HUES6 (cell line): ENCODE data around the gene GRIK3.

Experiments used
- H3K27ac ChIP-seq: 2 replicates; pipeline ENCODE4 v1.7.0; 2013; ENCODE audit warnings: low read depth, mild to moderate bottlenecking, low read length, inconsistent platforms
- H3K27me3 ChIP-seq: 2 replicates; pipeline ENCODE4 v1.6.1; 2013; ENCODE audit warnings: low read length; ENCODE audit not compliant: control insufficient read depth, insufficient read depth
- H3K36me3 ChIP-seq: 2 replicates; pipeline ENCODE4 v1.6.1; 2013; ENCODE audit warnings: low read length; ENCODE audit not compliant: control insufficient read depth, insufficient read depth
- H3K4me1 ChIP-seq: 2 replicates; pipeline ENCODE4 v1.6.1; 2013; ENCODE audit warnings: low read length; ENCODE audit not compliant: control insufficient read depth, insufficient read depth
- H3K4me3 ChIP-seq: 2 replicates; pipeline ENCODE4 v1.5.1; 2013; ENCODE audit warnings: low read depth, low read length
- H3K9ac ChIP-seq: one replicate; pipeline ENCODE4 v1.6.1; 2013; ENCODE audit warnings: mild to moderate bottlenecking, low read length
- H3K9me3 ChIP-seq: 2 replicates; pipeline ENCODE4 v1.6.1; 2013; ENCODE audit warnings: low read depth, low read length; ENCODE audit not compliant: control insufficient read depth, insufficient read depth

GRIK3 gene

DNA sequence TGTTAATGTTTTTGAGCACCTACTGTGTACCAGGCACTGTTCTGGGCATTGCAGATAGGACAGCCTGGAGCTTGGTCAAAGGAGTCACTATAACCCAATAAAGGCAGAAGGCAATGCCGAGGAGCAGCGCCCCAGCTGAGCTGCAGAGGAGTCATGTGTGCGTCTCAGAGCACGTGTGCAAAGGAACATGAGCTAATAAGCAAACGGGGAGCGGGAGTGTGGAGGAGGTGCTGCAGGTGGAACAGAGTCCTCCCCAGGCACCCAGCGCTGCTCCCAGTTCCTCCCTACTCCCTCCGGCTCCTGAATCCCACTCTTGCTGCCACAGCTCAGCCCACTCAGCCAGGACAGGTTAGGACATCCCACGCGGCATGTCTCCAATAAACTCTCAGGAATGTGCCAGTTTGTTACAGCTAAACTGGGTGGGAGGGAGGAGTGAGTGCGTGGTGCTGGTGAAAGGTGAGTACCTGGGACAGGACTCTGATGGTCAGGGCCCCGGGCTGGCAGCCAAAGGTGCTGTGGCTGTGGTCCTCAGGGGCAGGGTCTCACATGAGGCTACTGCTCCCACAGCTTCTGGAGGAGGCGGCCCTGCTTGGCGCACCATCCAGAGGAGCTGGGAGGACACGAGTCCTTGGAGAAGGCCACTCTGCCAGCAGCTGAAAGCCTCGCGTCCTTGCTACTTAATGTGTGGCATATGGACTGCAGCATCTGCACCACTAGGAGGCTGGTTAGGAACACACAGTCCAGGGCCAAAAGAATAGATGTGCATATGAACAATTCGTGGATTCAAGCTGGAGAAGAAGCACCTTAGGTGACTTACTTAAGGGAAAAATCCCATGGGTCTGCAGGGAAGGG, 52.3 kb downstream of the GRIK3 start:
- H3K4me3 ChIP-seq: no peak overlapping the region
- 0 out of 2 replicates have a peak, but pooled peaks cover 4% of the 10 kb centered on the region for H3K27me3 ChIP-seq
- no peaks in the 10 kb centered on the region for H3K4me1 ChIP-seq
- peaks cover 8% of the 10 kb centered on the region for H3K9me3 ChIP-seq
- no peak overlapping the region for H3K27ac ChIP-seq
- H3K36me3 ChIP-seq: no peaks in the 10 kb centered on the region
- no peak overlapping the region for H3K9ac ChIP-seq

DNA sequence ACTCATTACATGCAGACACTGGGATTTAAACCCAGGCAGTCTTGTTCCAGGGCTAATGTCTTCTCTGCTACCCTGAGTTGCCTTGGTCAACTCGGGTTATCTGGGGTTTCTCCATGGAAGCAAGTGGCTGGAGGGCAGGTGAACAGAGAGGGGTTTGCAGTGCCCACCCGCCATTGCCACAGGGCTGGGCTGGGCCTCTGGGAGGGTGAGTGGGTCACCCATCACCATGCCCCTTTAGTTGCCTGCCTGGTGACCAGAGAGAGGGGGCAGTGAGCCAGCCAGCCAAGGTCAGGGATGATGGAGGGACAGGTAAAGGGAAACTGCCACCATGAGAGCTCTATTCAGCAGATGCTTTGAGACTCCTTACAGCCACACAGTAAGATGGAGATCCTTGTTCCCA, 53.2 kb downstream of the GRIK3 start:
- Histone ChIP-seq H3K4me3 (no peak overlapping the region), H3K36me3 (no peaks in the 10 kb centered on the region), H3K9ac (no peak overlapping the region), H3K9me3 (peaks cover 8% of the 10 kb centered on the region), H3K27ac (no peak overlapping the region), H3K27me3 (0 out of 2 replicates have a peak, but pooled peaks cover 4% of the 10 kb centered on the region), H3K4me1 (no peaks in the 10 kb centered on the region)

DNA sequence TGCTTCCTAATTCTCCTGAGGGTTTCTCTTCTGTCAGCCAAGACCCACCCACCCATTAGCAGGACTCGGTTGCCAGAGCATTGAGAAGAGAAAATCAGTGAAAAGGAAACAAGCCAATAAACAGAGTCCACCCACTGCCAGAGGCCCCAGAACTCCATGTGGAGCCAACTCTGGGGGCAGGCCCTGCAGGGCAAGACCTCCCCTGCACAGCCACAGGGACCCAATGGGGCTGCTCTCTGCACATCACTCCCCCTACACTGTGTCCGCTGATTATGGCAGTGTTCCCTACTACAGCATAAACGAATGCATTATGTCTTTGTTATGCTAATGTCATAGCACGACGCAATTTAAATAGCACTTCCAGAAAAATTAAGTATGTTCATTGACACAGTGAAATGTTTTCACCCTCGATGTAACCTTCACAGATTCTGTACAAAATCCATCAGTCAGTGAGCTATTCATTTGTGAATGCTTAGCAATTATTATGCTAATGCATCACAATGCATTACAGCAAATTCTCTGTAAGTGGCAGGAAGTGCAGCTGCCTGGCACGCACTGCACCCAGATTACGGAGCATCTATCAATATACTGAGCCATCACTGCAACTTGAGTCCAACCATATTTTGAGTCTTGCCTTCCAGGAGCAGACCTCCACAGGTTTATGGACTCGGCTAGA, 56.4 kb downstream of the GRIK3 start:
- Histone ChIP-seq H3K36me3 (no peaks in the 10 kb centered on the region), H3K27me3 (peaks cover 8% of the 10 kb centered on the region; the same call in 1 of the 2 replicates), H3K4me3 (no peak overlapping the region), H3K9ac (no peak overlapping the region), H3K9me3 (peaks cover 8% of the 10 kb centered on the region), H3K4me1 (no peaks in the 10 kb centered on the region), H3K27ac (no peak overlapping the region)

DNA sequence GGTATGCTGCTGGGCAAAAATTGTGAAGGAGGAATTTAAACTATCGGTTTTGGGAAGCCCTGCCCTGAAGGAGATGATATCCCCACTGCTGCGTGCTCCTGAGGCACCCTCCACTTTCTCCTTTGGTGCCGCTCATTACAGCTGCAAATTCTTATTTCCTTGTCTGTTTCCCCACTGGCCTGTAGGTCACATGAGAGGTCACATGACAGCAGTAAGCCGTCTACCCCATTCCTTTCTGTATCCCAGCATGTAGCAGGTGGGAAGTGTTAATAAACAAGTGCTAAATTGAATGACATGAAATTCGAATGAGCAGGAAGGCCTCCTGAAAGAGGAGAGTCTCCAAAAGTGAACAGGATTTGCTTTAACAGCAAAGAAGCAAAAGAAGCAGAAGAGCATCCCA, 58.7 kb downstream of the GRIK3 start:
- Histone ChIP-seq H3K9ac (no peak overlapping the region), H3K9me3 (peaks cover 8% of the 10 kb centered on the region), H3K4me3 (no peak overlapping the region), H3K27me3 (peaks cover 8% of the 10 kb centered on the region; the same call in 1 of the 2 replicates), H3K36me3 (no peaks in the 10 kb centered on the region), H3K4me1 (no peaks in the 10 kb centered on the region), H3K27ac (no peak overlapping the region)

- no peak overlapping the region for H3K9ac ChIP-seq
- no peak overlapping the region for H3K4me3 ChIP-seq
- no peak overlapping the region for H3K27ac ChIP-seq
- H3K9me3 ChIP-seq: peaks cover under 1% of the 10 kb centered on the region; the same call in 1 of the 2 replicates
- H3K36me3 ChIP-seq: no peaks in the 10 kb centered on the region
- peaks cover 5% of the 10 kb centered on the region; the same call in 1 of the 2 replicates for H3K27me3 ChIP-seq
- peaks cover 5% of the 10 kb centered on the region; the same call in 1 of the 2 replicates for H3K4me1 ChIP-seq
Measured at GRCh38 chr1:36973056-36973455, 61.3 kb downstream of the GRIK3 start.

DNA sequence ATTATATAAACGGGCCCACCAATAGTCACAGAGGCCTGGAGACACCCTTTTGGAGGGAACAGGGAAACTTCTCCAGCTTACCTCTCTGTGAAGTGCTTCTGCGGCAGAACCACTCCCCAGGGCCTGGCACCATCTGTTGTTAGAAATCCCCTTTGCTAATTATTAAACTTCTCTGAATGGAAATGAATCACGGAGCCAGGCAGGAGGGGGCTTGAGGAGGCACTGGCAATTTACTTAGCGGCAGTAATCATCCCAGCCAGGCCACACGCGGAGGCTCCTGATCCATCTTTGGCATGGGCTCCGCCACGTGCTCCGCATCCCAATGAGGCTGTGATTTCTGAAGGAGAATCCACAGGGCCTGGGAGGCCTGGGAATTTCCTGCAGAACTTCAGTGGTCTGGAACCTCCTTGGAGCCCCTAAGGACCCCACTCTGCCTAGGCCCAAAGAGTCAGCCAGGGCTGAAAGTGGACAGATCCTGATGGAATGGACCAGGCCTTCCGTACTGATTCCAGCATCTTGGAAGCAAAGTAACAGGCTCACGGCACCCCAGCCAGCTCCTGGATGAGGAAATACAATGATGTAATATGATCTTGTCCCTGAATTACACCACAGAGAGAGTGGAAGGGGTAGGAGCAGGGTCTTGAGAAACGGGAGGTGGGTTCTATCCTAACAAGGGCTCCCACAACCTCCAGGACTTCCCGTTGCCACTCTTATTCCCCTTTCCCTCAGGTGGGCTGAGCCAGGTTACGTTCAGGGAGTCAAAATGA, 62.3 kb downstream of the GRIK3 start:
- H3K27me3 ChIP-seq: peaks cover 5% of the 10 kb centered on the region; the same call in 1 of the 2 replicates
- no peaks in the 10 kb centered on the region for H3K9me3 ChIP-seq
- H3K4me3 ChIP-seq: no peak overlapping the region
- peaks cover 5% of the 10 kb centered on the region; the same call in 1 of the 2 replicates for H3K4me1 ChIP-seq
- no peak overlapping the region for H3K27ac ChIP-seq
- H3K9ac ChIP-seq: no peak overlapping the region
- no peaks in the 10 kb centered on the region for H3K36me3 ChIP-seq

DNA sequence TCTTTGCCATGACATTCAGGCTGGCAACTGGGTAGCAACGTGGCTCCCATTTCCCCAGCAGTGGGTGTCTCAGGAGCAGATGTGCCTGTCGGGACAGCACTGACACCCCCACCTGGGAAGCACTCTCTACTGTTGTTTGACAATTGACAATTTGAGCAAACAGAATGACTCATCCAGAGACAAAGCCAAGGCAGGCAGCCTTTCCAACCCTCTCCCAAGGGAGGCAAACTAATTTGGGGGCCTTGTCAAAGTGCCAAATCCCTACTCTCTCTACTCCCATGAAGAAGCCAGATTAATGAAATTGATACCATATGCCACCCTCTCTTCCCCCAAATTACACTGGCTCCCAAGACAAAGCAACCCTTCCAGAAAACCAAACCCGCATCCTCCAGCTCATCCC, 65.6 kb downstream of the GRIK3 start:
- Histone ChIP-seq H3K4me3 (no peak overlapping the region), H3K27ac (no peak overlapping the region), H3K27me3 (peaks cover 2% of the 10 kb centered on the region; the same call in 1 of the 2 replicates), H3K36me3 (no peaks in the 10 kb centered on the region), H3K9me3 (no peaks in the 10 kb centered on the region), H3K4me1 (peaks cover 5% of the 10 kb centered on the region; the same call in 1 of the 2 replicates), H3K9ac (no peak overlapping the region)

- H3K36me3 ChIP-seq: no peaks in the 10 kb centered on the region
- no peaks in the 10 kb centered on the region for H3K9me3 ChIP-seq
- no peak overlapping the region for H3K9ac ChIP-seq
- H3K4me3 ChIP-seq: no peak overlapping the region
- peaks cover 12% of the 10 kb centered on the region; the same call in 1 of the 2 replicates for H3K27me3 ChIP-seq
- peaks cover 5% of the 10 kb centered on the region; the same call in 1 of the 2 replicates for H3K4me1 ChIP-seq
- no peak overlapping the region for H3K27ac ChIP-seq
Measured at GRCh38 chr1:36966242-36966641, 68.1 kb downstream of the GRIK3 start.

- Histone ChIP-seq H3K27me3 (peaks cover 10% of the 10 kb centered on the region; the same call in 1 of the 2 replicates), H3K4me1 (peaks cover 5% of the 10 kb centered on the region; the same call in 1 of the 2 replicates), H3K36me3 (no peaks in the 10 kb centered on the region), H3K9me3 (no peaks in the 10 kb centered on the region), H3K4me3 (no peak overlapping the region), H3K9ac (no peak overlapping the region), H3K27ac (no peak overlapping the region)
Measured at GRCh38 chr1:36965275-36966159, 68.8 kb downstream of the GRIK3 start.

DNA sequence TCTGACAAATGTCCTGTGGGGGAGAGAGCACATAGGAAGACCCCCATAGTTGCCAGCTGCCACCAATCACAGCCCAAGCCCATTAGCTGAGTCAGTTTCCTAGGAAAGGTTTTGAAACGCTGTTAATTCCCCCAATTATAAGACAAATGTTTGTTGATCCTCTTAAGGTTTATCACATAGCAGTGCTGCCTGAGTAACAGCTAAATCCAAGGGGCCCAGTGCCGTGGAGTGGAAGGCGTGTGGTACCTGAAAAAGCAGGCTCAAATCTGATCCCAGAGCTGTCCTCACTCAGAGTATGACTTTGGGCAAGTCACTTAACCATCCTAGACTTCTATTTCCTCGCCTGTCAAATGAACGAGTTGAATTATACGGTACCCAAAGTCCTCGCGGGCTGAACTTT, 69.5 kb downstream of the GRIK3 start:
- H3K27me3 ChIP-seq: peaks cover 10% of the 10 kb centered on the region; the same call in 1 of the 2 replicates
- H3K4me1 ChIP-seq: peaks cover 5% of the 10 kb centered on the region; the same call in 1 of the 2 replicates
- H3K9me3 ChIP-seq: no peaks in the 10 kb centered on the region
- H3K36me3 ChIP-seq: no peaks in the 10 kb centered on the region
- no peak overlapping the region for H3K4me3 ChIP-seq
- H3K27ac ChIP-seq: no peak overlapping the region
- H3K9ac ChIP-seq: no peak overlapping the region
